OCI-LY1 (cell line): Measurements from ENCODE around the gene FOXK1.

Source experiments
- H2AFZ ChIP-seq: fragments of 200-600 bp; sonication (generic), shearing (Covaris generic); 2 replicates; pipeline ENCODE4 v1.6.0; 2014; ENCODE audit warnings: antibody characterized with exemption, mild to moderate bottlenecking, low read length
- H3F3A ChIP-seq: fragments of 200-600 bp; sonication (generic), shearing (Covaris generic); 2 replicates; pipeline ENCODE4 v1.6.0; 2014; ENCODE audit warnings: mild to moderate bottlenecking, antibody characterized with exemption, low read length, moderate library complexity; ENCODE audit not compliant: insufficient read depth
- H3K27ac ChIP-seq: fragments of 200-600 bp; sonication (generic); 2 replicates; pipeline ENCODE4 v1.5.1; 2014; ENCODE audit warnings: low read length, mixed run types, mild to moderate bottlenecking, low read depth; ENCODE audit not compliant: poor library complexity, severe bottlenecking
- H3K27me3 ChIP-seq: fragments of 200-600 bp; sonication (generic); 2 replicates; pipeline ENCODE4 v1.6.0; 2014; ENCODE audit warnings: antibody characterized with exemption, mild to moderate bottlenecking, low read length, moderate library complexity; ENCODE audit not compliant: insufficient read depth
- H3K36me3 ChIP-seq: fragments of 200-600 bp; sonication (generic); 2 replicates; pipeline ENCODE4 v1.6.1; 2014; ENCODE audit warnings: mild to moderate bottlenecking, antibody characterized with exemption, low read length, moderate library complexity, mixed read lengths; ENCODE audit not compliant: insufficient read depth
- H3K4me1 ChIP-seq: fragments of 200-600 bp; sonication (generic); 2 replicates; pipeline ENCODE4 v1.5.1; 2014; ENCODE audit warnings: mild to moderate bottlenecking, low read length, moderate library complexity; ENCODE audit not compliant: insufficient read depth, severe bottlenecking
- H3K4me2 ChIP-seq: fragments of 200-600 bp; sonication (generic), shearing (Covaris generic); 2 replicates; pipeline ENCODE4 v1.6.1; 2014; ENCODE audit warnings: low read length
- H3K4me3 ChIP-seq: fragments of 200-600 bp; sonication (generic); 2 replicates; pipeline ENCODE4 v1.5.1; 2014; ENCODE audit warnings: low read length, low read depth, mild to moderate bottlenecking, mixed read lengths; ENCODE audit not compliant: poor library complexity, severe bottlenecking
- H3K79me2 ChIP-seq: fragments of 200-600 bp; shearing (Covaris generic); 2 replicates; pipeline ENCODE4 v1.6.1; 2016; ENCODE audit warnings: mixed run types, low read length, mixed read lengths; ENCODE audit not compliant: insufficient read depth
- H3K9ac ChIP-seq: fragments of 200-600 bp; sonication (generic), shearing (Covaris generic); 2 replicates; pipeline ENCODE4 v1.6.1; 2014; ENCODE audit warnings: mild to moderate bottlenecking, low read length, mixed read lengths
- H3K9me2 ChIP-seq: fragments of 200-600 bp; sonication (generic), shearing (Covaris generic); 2 replicates; pipeline ENCODE4 v1.6.1; 2014; ENCODE audit warnings: low read depth, mild to moderate bottlenecking, low read length, mixed read lengths
- H3K9me3 ChIP-seq: fragments of 200-600 bp; shearing (Covaris generic); 2 replicates; pipeline ENCODE4 v1.6.1; 2014; ENCODE audit warnings: low read length, mixed read lengths
- H4K20me1 ChIP-seq: fragments of 200-600 bp; sonication (generic), shearing (Covaris generic); 2 replicates; pipeline ENCODE4 v1.6.0; 2016; ENCODE audit warnings: mild to moderate bottlenecking, low read length; ENCODE audit not compliant: insufficient read depth
- CTCF ChIP-seq: fragments of 200-600 bp; sonication (generic), shearing (Covaris generic); IDR thresholded peaks from 2 replicates; pipeline ENCODE4 v1.5.1; 2017; ENCODE audit warnings: mild to moderate bottlenecking, antibody characterized with exemption, low read length, moderate library complexity, mixed read lengths
- EZH2 ChIP-seq: fragments of 200-600 bp; sonication (generic), shearing (Covaris generic); IDR thresholded peaks from 2 replicates; pipeline ENCODE4 v1.8.0; 2017; ENCODE audit warnings: borderline replicate concordance, mixed run types, mild to moderate bottlenecking, antibody characterized with exemption, low read length, moderate library complexity, mixed read lengths

Gene FOXK1

GRCh38 chr7:4798706-4799235 is 116.7 kb downstream of the FOXK1 start:
- Histone ChIP-seq H3K4me3 (no peak overlapping the region), H3K36me3 (no peaks in the 10 kb centered on the region; the same call in 1 of the 2 replicates), H3K9ac (no peak overlapping the region), H3K27me3 (0 out of 2 replicates have a peak, but pooled peaks cover 4% of the 10 kb centered on the region), H3K4me2 (no peak overlapping the region), H4K20me1 (no peaks in the 10 kb centered on the region), H3K4me1 (no peaks in the 10 kb centered on the region), H3F3A (no peaks in the 10 kb centered on the region), H3K9me3 (no peaks in the 10 kb centered on the region), H3K27ac (no peak overlapping the region), H3K79me2 (no peaks in the 10 kb centered on the region), H3K9me2 (no peaks in the 10 kb centered on the region), H2AFZ (no peak overlapping the region)
- TF ChIP-seq CTCF (no peak), EZH2 (no peak)

- no peak overlapping the region for H3K27ac ChIP-seq
- no peak overlapping the region for H2AFZ ChIP-seq
- H3K9ac ChIP-seq, result no peak overlapping the region
- no peak overlapping the region for H3K4me2 ChIP-seq
- H3K9me3 ChIP-seq, result no peaks in the 10 kb centered on the region
- H3K27me3 ChIP-seq, result 0 out of 2 replicates have a peak, but pooled peaks cover 4% of the 10 kb centered on the region
- H3K4me3 ChIP-seq, result no peak overlapping the region
- H3F3A ChIP-seq, result no peaks in the 10 kb centered on the region
- H3K9me2 ChIP-seq, result no peaks in the 10 kb centered on the region
- H4K20me1 ChIP-seq, result no peaks in the 10 kb centered on the region
- no peaks in the 10 kb centered on the region for H3K4me1 ChIP-seq
- no peaks in the 10 kb centered on the region for H3K79me2 ChIP-seq
- TF ChIP-seq EZH2, result no peak
- TF ChIP-seq CTCF, result no peak
- H3K36me3 ChIP-seq, result no peaks in the 10 kb centered on the region; the same call in 1 of the 2 replicates
These were observed 117.6 kb downstream of the FOXK1 start for GRCh38 chr7:4799508-4800268.

- no peak overlapping the region for H3K4me2 ChIP-seq
These were observed 118.4 kb downstream of the FOXK1 start for GRCh38 chr7:4800487-4800886.

More at GRCh38 chr7:4800487-4800886, 118.4 kb downstream of the FOXK1 start:
- H4K20me1 ChIP-seq, result no peaks in the 10 kb centered on the region
- H3K27ac ChIP-seq, result no peak overlapping the region
- H3K9me2 ChIP-seq, result no peaks in the 10 kb centered on the region
- H3K36me3 ChIP-seq, result no peaks in the 10 kb centered on the region
- H3K27me3 ChIP-seq, result 0 out of 2 replicates have a peak, but pooled peaks cover 4% of the 10 kb centered on the region
- H3F3A ChIP-seq, result no peaks in the 10 kb centered on the region
- TF ChIP-seq CTCF (no peak), EZH2 (no peak)
- H3K4me3 ChIP-seq, result no peak overlapping the region
- no peak overlapping the region for H2AFZ ChIP-seq
- no peaks in the 10 kb centered on the region for H3K79me2 ChIP-seq
- no peaks in the 10 kb centered on the region for H3K4me1 ChIP-seq
- no peaks in the 10 kb centered on the region for H3K9me3 ChIP-seq
- no peak overlapping the region for H3K9ac ChIP-seq
